Caco-2 (cell line): ENCODE measurements around the gene TIGD7. TPM values are rescaled to one million over a fixed set of nuclear protein-coding genes. Genes with fewer than 3 reads are reported as not detected.

Source experiments
- BruUV-seq: library from RNA; stranded (reverse); fragments of 400-500 nt; replicated peaks from 2 replicates; lab custom pipeline; 2021; lab: Mats Ljungman, UMichigan
- CTCF ChIA-PET: fragments of 300-600 bp; sonication (Branson Sonifier 250); formaldehyde crosslinking; loops from one replicate; lab custom pipeline; 2022; ENCODE audit warnings: antibody characterized with exemption; lab: Charles Lee
- POLR2A ChIA-PET: fragments of 300-600 bp; sonication (Branson Sonifier 250); formaldehyde crosslinking; loops from one replicate; lab custom pipeline; 2022; ENCODE audit warnings: antibody characterized with exemption; lab: Charles Lee
- DNase-seq, 2 experiments: peaks; one replicate each; pipeline versions ENCODE4 v3.0.0 to v3.0.0-alpha.2; 2020 to 2022
- H3K27me3 ChIP-seq: replicated peaks from 2 replicates; pipeline ENCODE4 v1.6.0; 2011; ENCODE audit warnings: low read length; ENCODE audit not compliant: control insufficient read depth, insufficient read depth
- H3K36me3 ChIP-seq: 2 replicates; pipeline ENCODE4 v1.5.1; 2011; ENCODE audit warnings: low read length; ENCODE audit not compliant: control insufficient read depth, insufficient read depth
- H3K4me1 ChIP-seq: fragments of 250-450 bp; sonication (Bioruptor Pico); 2 replicates; pipeline ENCODE4 v1.5.1; 2020; ENCODE audit warnings: mild to moderate bottlenecking
- H3K4me3 ChIP-seq: 2 replicates; pipeline ENCODE4 v1.5.1; 2011; ENCODE audit warnings: low read depth, mild to moderate bottlenecking, control low read depth, low read length
- H3K9me3 ChIP-seq: fragments of 250-450 bp; sonication (Bioruptor Pico); 2 replicates; pipeline ENCODE4 v1.5.1; 2020; ENCODE audit warnings: mild to moderate bottlenecking, moderate library complexity
- H3K27ac Mint-ChIP-seq: one replicate; pipeline ENCODE4 v1.8.0; 2022; ENCODE audit warnings: mixed read lengths; ENCODE audit not compliant: unreplicated experiment
- H3K27me3 Mint-ChIP-seq: one replicate; pipeline ENCODE4 v1.8.0; 2022; ENCODE audit warnings: mixed read lengths; ENCODE audit not compliant: insufficient read depth, unreplicated experiment
- H3K36me3 Mint-ChIP-seq: one replicate; pipeline ENCODE4 v1.8.0; 2022; ENCODE audit warnings: mild to moderate bottlenecking, mixed read lengths; ENCODE audit not compliant: insufficient read depth, unreplicated experiment
- H3K4me1 Mint-ChIP-seq: one replicate; pipeline ENCODE4 v1.8.0; 2022; ENCODE audit warnings: low read depth, mixed read lengths; ENCODE audit not compliant: unreplicated experiment
- H3K4me3 Mint-ChIP-seq: one replicate; pipeline ENCODE4 v1.8.0; 2022; ENCODE audit warnings: mild to moderate bottlenecking, moderate library complexity, mixed read lengths; ENCODE audit not compliant: unreplicated experiment
- H3K9me3 Mint-ChIP-seq: one replicate; pipeline ENCODE4 v1.8.0; 2022; ENCODE audit warnings: mixed read lengths; ENCODE audit not compliant: unreplicated experiment
- CTCF ChIP-seq, 2 experiments: fragments of 200-600 bp in 1 of 2; IDR thresholded peaks; 1 replicate in 1 of 2; 2 replicates in 1 of 2; pipeline versions ENCODE4 v1.5.1 to v1.8.0; 2011 to 2022; ENCODE audit warnings: antibody characterized with exemption in 1 of 2, control low read depth in 1 of 2, inconsistent platforms in 1 of 2, low read depth in 1 of 2, low read length in 1 of 2, mild to moderate bottlenecking in 1 of 2, moderate library complexity in 1 of 2; ENCODE audit not compliant: insufficient read depth in 1 of 2, severe bottlenecking in 1 of 2, unreplicated experiment in 1 of 2
- intact Hi-C: fragments of 100-400 bp; cut with micrococcal nuclease; formaldehyde crosslinking; loops from one replicate; pipeline ENCODE4 v1.10.0; 2022; ENCODE audit not compliant: unreplicated experiment
- total RNA-seq: library from RNA; stranded (reverse); gene quantifications from 2 replicates; pipeline ENCODE4 v1.2.3, GENCODE V29; 2022

Gene TIGD7
- total RNA-seq, 1 experiment from 2014 or later, result 3.7 TPM

- Histone ChIP-seq H3K4me1 (0 out of 2 replicates have a peak, but pooled peaks cover 3% of the 10 kb centered on the region), H3K9me3 (no peaks in the 10 kb centered on the region), H3K4me3 (no peak overlapping the region), H3K27me3 (no peaks in the 10 kb centered on the region), H3K36me3 (no peaks in the 10 kb centered on the region)
- ChIA-PET POLR2A (interaction anchor here (1.5 kb wide), 1 partner anchor 16 kb away, joined by 6 read pairs; no protein-coding TSS in a partner anchor), CTCF (interaction anchor here (0.6 to 1.5 kb wide), 5 partner anchors 9 to 514 kb away, joined by 3 to 8 read pairs (median 5); partner anchors contain the start of gene ZNF263)
- intact Hi-C loops, result no loop called here
- Mint-ChIP-seq H3K27ac (no peak overlapping the region), H3K9me3 (no peaks in the 10 kb centered on the region), H3K4me3 (no peak overlapping the region), H3K27me3 (no peaks in the 10 kb centered on the region), H3K4me1 (no peaks in the 10 kb centered on the region), H3K36me3 (peaks cover 21% of the 10 kb centered on the region)
- peak in 1 of 2 experiments; percentile 37 for DNase-seq
- peak; percentile 25 to 40 for TF ChIP-seq CTCF (IDR thresholded peaks at IDR 0.05; ENCODE audit: insufficient read depth in 1 of 2, low read depth in 1 of 2, low read length in 1 of 2, severe bottlenecking in 1 of 2, unreplicated experiment in 1 of 2)
- BruUV-seq, result no TSS peak
Observed at GRCh38 chr16:3266873-3267537, 38.2 kb downstream of the TIGD7 start.

- H3K27ac Mint-ChIP-seq, result peak overlapping the region; percentile 97
- intact Hi-C loops, result loop anchor here (1.0 to 5.0 kb wide), 4 partner anchors 18 to 193 kb away; partner anchors contain the start of genes TIGD7, ZNF200 and ZNF75A
Observed at GRCh38 chr16:3264137-3265036, 40.8 kb downstream of the TIGD7 start.

More at GRCh38 chr16:3264137-3265036, 40.8 kb downstream of the TIGD7 start:
- Mint-ChIP-seq H3K4me3 (peak overlapping the region; percentile 98), H3K27me3 (no peaks in the 10 kb centered on the region), H3K36me3 (peaks cover 21% of the 10 kb centered on the region), H3K9me3 (no peaks in the 10 kb centered on the region), H3K4me1 (no peaks in the 10 kb centered on the region)
- Histone ChIP-seq H3K4me3 (peak overlapping the region; percentile 68), H3K4me1 (0 out of 2 replicates have a peak, but pooled peaks cover 3% of the 10 kb centered on the region), H3K9me3 (no peaks in the 10 kb centered on the region), H3K27me3 (no peaks in the 10 kb centered on the region), H3K36me3 (no peaks in the 10 kb centered on the region)
- peak; percentile 98 to 99 for DNase-seq
- ChIA-PET CTCF (interaction anchor here (0.6 to 1.0 kb wide), 4 partner anchors 17 to 114 kb away, joined by 3 to 8 read pairs (median 4); no protein-coding TSS in a partner anchor), POLR2A (interaction anchor here (0.6 to 1.6 kb wide), 5 partner anchors 18 to 260 kb away, joined by 3 to 21 read pairs (median 5); partner anchors contain the start of genes ZNF174, ZNF263 and ZSCAN32)
- BruUV-seq, result no TSS peak
- TF ChIP-seq CTCF (IDR thresholded peaks at IDR 0.05; ENCODE audit: insufficient read depth in 1 of 2, low read depth in 1 of 2, low read length in 1 of 2, severe bottlenecking in 1 of 2, unreplicated experiment in 1 of 2), result peak in 1 of 2 experiments; percentile 20
